Measurements from ENCODE around the gene APOLD1.

APOLD1 gene

DNA sequence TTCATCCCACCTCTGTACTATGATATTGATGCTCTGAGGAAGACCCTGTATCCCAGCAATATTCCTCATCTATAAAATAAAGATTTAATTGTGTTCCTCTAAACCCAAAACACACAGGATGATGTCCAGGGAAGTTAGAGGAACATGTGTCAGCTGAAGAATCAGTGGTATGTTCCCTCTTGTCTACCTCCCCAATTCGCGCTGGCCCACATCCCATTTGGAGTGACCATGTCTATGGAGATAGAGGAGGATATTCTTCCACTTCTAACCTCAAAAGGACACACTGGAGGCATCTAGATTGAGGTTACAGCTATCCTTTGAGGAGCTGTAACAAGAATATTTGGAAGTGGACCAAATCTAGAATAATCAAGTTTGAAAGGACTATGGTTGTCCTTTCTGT lies 1.3 kb upstream of the APOLD1 start:
- peaks cover 3 to 44% (median 37%) of the 10 kb centered on the region in 5 donors for H3K4me1 ChIP-seq (ENCODE audit: control insufficient read depth in 5 of 5, insufficient read depth in 5 of 5, low read length in 5 of 5)
- peak overlapping the region; percentile 84 for H3K27ac ChIP-seq (ENCODE audit: low read depth, low read length)
- H3K9ac ChIP-seq (ENCODE audit: low read length in 5 of 5): no peak overlapping the region

DNA sequence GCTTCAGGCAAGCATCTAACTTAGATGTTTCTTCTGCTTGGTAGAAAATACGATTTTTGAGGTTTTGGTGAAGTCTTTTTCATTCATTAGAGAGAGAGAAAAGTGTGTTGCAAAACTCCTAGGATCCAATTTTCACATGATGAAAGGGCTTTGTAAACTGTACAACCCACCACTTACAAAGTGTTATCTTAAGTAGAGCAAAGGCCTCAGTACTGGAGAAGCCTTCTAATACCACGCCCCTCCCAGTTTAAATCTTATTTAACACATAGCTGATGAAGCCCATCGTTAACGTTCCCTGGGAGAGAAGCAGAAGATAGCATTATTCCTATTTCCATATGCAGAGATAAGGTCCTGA lies 869 bp downstream of the APOLD1 start:
- peak overlapping the region; percentile 84 for H3K27ac ChIP-seq (ENCODE audit: low read depth, low read length)
- H3K36me3 ChIP-seq (ENCODE audit: control insufficient read depth in 5 of 5, insufficient read depth in 5 of 5, low read length in 5 of 5): no peaks in the 10 kb centered on the region
- H3K9me3 ChIP-seq (ENCODE audit: control insufficient read depth in 5 of 5, low read length in 5 of 5): no peaks in the 10 kb centered on the region
- peaks cover 3 to 38% (median 34%) of the 10 kb centered on the region in 5 donors for H3K4me1 ChIP-seq (ENCODE audit: control insufficient read depth in 5 of 5, insufficient read depth in 5 of 5, low read length in 5 of 5)
- H3K4me3 ChIP-seq (ENCODE audit: low read depth in 1 of 5, low read length in 5 of 5): peak overlapping the region; percentile 74 to 89 (median 83)
- no peaks in the 10 kb centered on the region for H3K27me3 ChIP-seq (ENCODE audit: control insufficient read depth in 5 of 5, insufficient read depth in 4 of 5, low read length in 5 of 5)
- H3K9ac ChIP-seq (ENCODE audit: low read length in 5 of 5): peak overlapping the region; percentile 5 to 89 (median 81)

More for the DNA sequence above, 1.3 kb upstream of the APOLD1 start:
- Histone ChIP-seq H3K36me3 (ENCODE audit: control insufficient read depth in 5 of 5, insufficient read depth in 5 of 5, low read length in 5 of 5) (no peaks in the 10 kb centered on the region), H3K27me3 (ENCODE audit: control insufficient read depth in 5 of 5, insufficient read depth in 4 of 5, low read length in 5 of 5) (no peaks in the 10 kb centered on the region), H3K4me3 (ENCODE audit: low read depth in 1 of 5, low read length in 5 of 5) (no peak overlapping the region), H3K9me3 (ENCODE audit: control insufficient read depth in 5 of 5, low read length in 5 of 5) (no peaks in the 10 kb centered on the region)

- Histone ChIP-seq H3K27ac (ENCODE audit: low read depth, low read length) (peak overlapping the region; percentile 84), H3K9me3 (ENCODE audit: control insufficient read depth in 5 of 5, low read length in 5 of 5) (no peaks in the 10 kb centered on the region), H3K36me3 (ENCODE audit: control insufficient read depth in 5 of 5, insufficient read depth in 5 of 5, low read length in 5 of 5) (no peaks in the 10 kb centered on the region), H3K27me3 (ENCODE audit: control insufficient read depth in 5 of 5, insufficient read depth in 4 of 5, low read length in 5 of 5) (no peaks in the 10 kb centered on the region), H3K4me3 (ENCODE audit: low read depth in 1 of 5, low read length in 5 of 5) (peak overlapping the region; percentile 74 to 89 (median 83)), H3K4me1 (ENCODE audit: control insufficient read depth in 5 of 5, insufficient read depth in 5 of 5, low read length in 5 of 5) (peaks cover 3 to 44% (median 39%) of the 10 kb centered on the region in 5 donors), H3K9ac (ENCODE audit: low read length in 5 of 5) (peak overlapping the region; percentile 58 to 89 (median 81))
Measured at GRCh38 chr12:12786706-12787601, 1.5 kb downstream of the APOLD1 start.

GRCh38 chr12:12788131-12788530 lies 2.7 kb downstream of the APOLD1 start:
- Histone ChIP-seq H3K27ac (ENCODE audit: low read depth, low read length) (peak overlapping the region; percentile 84), H3K9me3 (ENCODE audit: control insufficient read depth in 5 of 5, low read length in 5 of 5) (no peaks in the 10 kb centered on the region), H3K27me3 (ENCODE audit: control insufficient read depth in 5 of 5, insufficient read depth in 4 of 5, low read length in 5 of 5) (no peaks in the 10 kb centered on the region), H3K9ac (ENCODE audit: low read length in 5 of 5) (peak overlapping the region in 3 of 5 donors; percentile 13 to 89 (median 86)), H3K4me1 (ENCODE audit: control insufficient read depth in 5 of 5, insufficient read depth in 5 of 5, low read length in 5 of 5) (peaks cover 3 to 49% (median 44%) of the 10 kb centered on the region in 5 donors), H3K4me3 (ENCODE audit: low read depth in 1 of 5, low read length in 5 of 5) (peak overlapping the region in 4 of 5 donors; percentile 63 to 89 (median 82)), H3K36me3 (ENCODE audit: control insufficient read depth in 5 of 5, insufficient read depth in 5 of 5, low read length in 5 of 5) (no peaks in the 10 kb centered on the region)

GRCh38 chr12:12788675-12789368 lies 3.4 kb downstream of the APOLD1 start:
- Histone ChIP-seq H3K36me3 (ENCODE audit: control insufficient read depth in 5 of 5, insufficient read depth in 5 of 5, low read length in 5 of 5) (no peaks in the 10 kb centered on the region), H3K27me3 (ENCODE audit: control insufficient read depth in 5 of 5, insufficient read depth in 4 of 5, low read length in 5 of 5) (no peaks in the 10 kb centered on the region), H3K4me3 (ENCODE audit: low read depth in 1 of 5, low read length in 5 of 5) (peak overlapping the region in 4 of 5 donors; percentile 63 to 89 (median 82)), H3K9me3 (ENCODE audit: control insufficient read depth in 5 of 5, low read length in 5 of 5) (no peaks in the 10 kb centered on the region), H3K4me1 (ENCODE audit: control insufficient read depth in 5 of 5, insufficient read depth in 5 of 5, low read length in 5 of 5) (peaks cover 3 to 49% (median 44%) of the 10 kb centered on the region in 5 donors), H3K27ac (ENCODE audit: low read depth, low read length) (peak overlapping the region; percentile 84), H3K9ac (ENCODE audit: low read length in 5 of 5) (peak overlapping the region in 3 of 5 donors; percentile 42 to 68 (median 44))

GRCh38 chr12:12790956-12791355 lies 5.5 kb downstream of the APOLD1 start:
- Histone ChIP-seq H3K9me3 (ENCODE audit: control insufficient read depth in 5 of 5, low read length in 5 of 5) (no peaks in the 10 kb centered on the region), H3K9ac (ENCODE audit: low read length in 5 of 5) (no peak overlapping the region), H3K27me3 (ENCODE audit: control insufficient read depth in 5 of 5, insufficient read depth in 4 of 5, low read length in 5 of 5) (no peaks in the 10 kb centered on the region), H3K36me3 (ENCODE audit: control insufficient read depth in 5 of 5, insufficient read depth in 5 of 5, low read length in 5 of 5) (no peaks in the 10 kb centered on the region), H3K27ac (ENCODE audit: low read depth, low read length) (no peak overlapping the region), H3K4me3 (ENCODE audit: low read depth in 1 of 5, low read length in 5 of 5) (no peak overlapping the region), H3K4me1 (ENCODE audit: control insufficient read depth in 5 of 5, insufficient read depth in 5 of 5, low read length in 5 of 5) (peaks cover 0 to 39% (median 32%) of the 10 kb centered on the region in 5 donors)

DNA sequence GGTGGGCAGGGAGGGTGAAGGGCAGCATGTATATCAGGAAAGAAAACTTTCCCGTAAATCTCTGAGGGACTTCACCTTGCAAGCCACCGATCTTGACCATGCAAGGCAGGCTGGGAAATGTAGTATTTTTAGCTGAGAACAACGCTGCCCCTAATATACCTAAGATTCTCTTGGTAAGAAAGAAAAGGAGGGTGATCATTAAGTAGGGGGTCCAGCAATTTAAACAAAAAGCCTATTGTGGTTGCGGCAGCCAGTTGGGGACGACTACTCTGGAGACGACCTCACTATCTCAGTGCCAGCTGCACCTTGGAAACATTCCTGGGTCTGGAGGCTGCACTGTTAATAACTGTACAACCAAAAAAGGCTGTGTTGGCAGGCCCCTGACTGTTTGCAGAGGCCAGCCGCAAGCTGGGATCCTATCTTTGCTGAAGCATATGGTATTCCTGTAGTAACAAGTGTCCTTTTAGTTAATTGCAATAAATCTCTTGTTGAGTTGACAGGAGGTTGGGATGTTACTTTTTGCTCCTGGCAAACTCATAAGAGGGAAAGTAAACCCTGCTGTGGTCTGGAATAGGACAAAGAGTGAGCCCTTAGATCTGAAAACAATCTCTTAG lies 6.4 kb downstream of the APOLD1 start:
- Histone ChIP-seq H3K36me3 (ENCODE audit: control insufficient read depth in 5 of 5, insufficient read depth in 5 of 5, low read length in 5 of 5) (no peaks in the 10 kb centered on the region), H3K4me1 (ENCODE audit: control insufficient read depth in 5 of 5, insufficient read depth in 5 of 5, low read length in 5 of 5) (peaks cover 0 to 39% (median 23%) of the 10 kb centered on the region in 5 donors), H3K27me3 (ENCODE audit: control insufficient read depth in 5 of 5, insufficient read depth in 4 of 5, low read length in 5 of 5) (no peaks in the 10 kb centered on the region), H3K9me3 (ENCODE audit: control insufficient read depth in 5 of 5, low read length in 5 of 5) (no peaks in the 10 kb centered on the region), H3K4me3 (ENCODE audit: low read depth in 1 of 5, low read length in 5 of 5) (peak overlapping the region in 2 of 5 donors; percentile 6 to 31), H3K27ac (ENCODE audit: low read depth, low read length) (no peak overlapping the region), H3K9ac (ENCODE audit: low read length in 5 of 5) (no peak overlapping the region)

DNA sequence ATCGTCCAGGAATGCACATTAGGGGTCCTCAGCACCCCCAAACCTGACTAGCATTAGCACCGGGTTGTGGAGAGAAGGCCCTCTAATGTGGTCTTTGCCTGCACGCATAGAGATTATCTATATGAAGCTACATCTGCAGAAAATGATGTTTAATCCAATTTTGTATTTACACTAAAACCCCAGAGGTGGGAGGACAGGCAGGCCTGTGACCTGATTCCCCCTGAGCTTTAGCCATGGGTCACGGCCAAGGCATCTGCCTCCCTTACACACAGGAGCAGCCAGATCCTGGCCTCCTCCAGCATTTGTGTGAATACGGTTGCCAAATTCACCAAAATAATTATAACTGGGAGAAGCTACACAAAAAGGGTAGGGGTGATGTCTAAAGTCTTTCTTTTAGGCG lies 7.0 kb downstream of the APOLD1 start:
- peaks cover 0 to 34% (median 18%) of the 10 kb centered on the region in 5 donors for H3K4me1 ChIP-seq (ENCODE audit: control insufficient read depth in 5 of 5, insufficient read depth in 5 of 5, low read length in 5 of 5)
- no peaks in the 10 kb centered on the region for H3K9me3 ChIP-seq (ENCODE audit: control insufficient read depth in 5 of 5, low read length in 5 of 5)
- H3K27me3 ChIP-seq (ENCODE audit: control insufficient read depth in 5 of 5, insufficient read depth in 4 of 5, low read length in 5 of 5): no peaks in the 10 kb centered on the region
- no peak overlapping the region for H3K4me3 ChIP-seq (ENCODE audit: low read depth in 1 of 5, low read length in 5 of 5)
- no peak overlapping the region for H3K27ac ChIP-seq (ENCODE audit: low read depth, low read length)
- H3K9ac ChIP-seq (ENCODE audit: low read length in 5 of 5): no peak overlapping the region
- H3K36me3 ChIP-seq (ENCODE audit: control insufficient read depth in 5 of 5, insufficient read depth in 5 of 5, low read length in 5 of 5): no peaks in the 10 kb centered on the region

- Histone ChIP-seq H3K27ac (ENCODE audit: low read depth, low read length) (no peak overlapping the region), H3K4me3 (ENCODE audit: low read depth in 1 of 5, low read length in 5 of 5) (no peak overlapping the region), H3K4me1 (ENCODE audit: control insufficient read depth in 5 of 5, insufficient read depth in 5 of 5, low read length in 5 of 5) (peaks cover 0 to 14% (median 7%) of the 10 kb centered on the region in 5 donors), H3K9me3 (ENCODE audit: control insufficient read depth in 5 of 5, low read length in 5 of 5) (no peaks in the 10 kb centered on the region), H3K9ac (ENCODE audit: low read length in 5 of 5) (no peak overlapping the region), H3K27me3 (ENCODE audit: control insufficient read depth in 5 of 5, insufficient read depth in 4 of 5, low read length in 5 of 5) (no peaks in the 10 kb centered on the region), H3K36me3 (ENCODE audit: control insufficient read depth in 5 of 5, insufficient read depth in 5 of 5, low read length in 5 of 5) (no peaks in the 10 kb centered on the region)
Measured at GRCh38 chr12:12794686-12795085, 9.2 kb downstream of the APOLD1 start.
